Dermis microvascular lymphatic vessel endothelial cell (primary cell): ENCODE data around the gene CCDC183. TPM values are rescaled to one million over a fixed set of nuclear protein-coding genes. Genes with fewer than 3 reads are reported as not detected.
"Not testable (repeated sequence)": the region's sequence is repeated elsewhere in the genome, so short reads cannot be mapped to it uniquely, and the experiment has no call there.

ENCODE experiments used
- DNase-seq, 2 donors: peaks; one replicate each; pipeline versions ENCODE4 v3.0.0 to v3.0.0-alpha.2; 2010; ENCODE audit warnings: low read depth in 2 of 2
- total RNA-seq: library from RNA; depleted of rRNA; stranded (reverse); fragments of >200 nt; gene quantifications from 2 replicates; pipeline ENCODE4 v1.2.1, GENCODE V29; 2014

CCDC183 gene
- total RNA-seq, 1 donor from 2014 or later = 0.26 TPM

GRCh38 chr9:136838314-136839228 lies 42.4 kb downstream of the CCDC183 start:
- no peak for DNase-seq

- DNase-seq = no peak
Observed at GRCh38 chr9:136839229-136840139, 43.3 kb downstream of the CCDC183 start.

GRCh38 chr9:136840140-136840876 lies 44.2 kb downstream of the CCDC183 start:
- no peak for DNase-seq

DNA sequence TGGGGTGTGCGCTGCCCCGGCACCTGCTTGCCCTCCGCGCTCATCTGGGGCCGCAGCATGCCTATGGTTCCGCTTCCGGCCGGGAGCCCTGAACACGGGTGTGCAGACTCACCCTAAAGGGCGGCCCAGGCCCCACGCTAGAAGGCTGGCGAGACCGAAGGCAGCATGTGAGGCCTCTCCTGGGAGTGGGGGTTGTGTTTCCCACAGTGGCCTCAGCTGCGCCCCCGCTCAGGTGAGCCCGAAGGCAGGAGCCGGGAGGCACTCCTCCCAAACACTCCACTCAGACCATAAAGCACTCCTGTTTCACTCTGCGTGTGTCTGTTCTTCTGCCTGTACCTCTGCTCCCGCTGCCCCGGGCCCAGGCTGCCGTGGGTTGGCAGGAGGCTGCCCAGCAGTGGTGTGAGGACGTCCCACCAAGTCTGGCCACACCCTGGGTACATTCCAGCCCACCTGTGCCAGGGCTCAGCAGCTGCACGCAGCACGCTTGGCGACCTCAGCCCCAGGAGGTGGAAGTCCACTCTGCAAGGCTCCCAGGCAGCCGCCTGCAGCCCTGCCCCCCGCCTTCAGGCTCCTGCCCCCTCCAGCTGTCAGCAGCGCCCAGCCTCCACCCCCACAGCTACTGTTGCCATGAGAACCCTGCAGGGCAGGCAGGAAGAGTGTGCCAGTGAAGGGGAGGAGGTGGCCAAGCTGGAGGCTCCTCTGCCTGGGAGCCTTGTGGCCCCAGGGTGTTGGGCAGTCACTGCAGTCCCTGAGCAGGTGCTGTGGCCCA lies 44.9 kb downstream of the CCDC183 start:
- peak in 1 of 2 donors; percentile 19 for DNase-seq

DNA sequence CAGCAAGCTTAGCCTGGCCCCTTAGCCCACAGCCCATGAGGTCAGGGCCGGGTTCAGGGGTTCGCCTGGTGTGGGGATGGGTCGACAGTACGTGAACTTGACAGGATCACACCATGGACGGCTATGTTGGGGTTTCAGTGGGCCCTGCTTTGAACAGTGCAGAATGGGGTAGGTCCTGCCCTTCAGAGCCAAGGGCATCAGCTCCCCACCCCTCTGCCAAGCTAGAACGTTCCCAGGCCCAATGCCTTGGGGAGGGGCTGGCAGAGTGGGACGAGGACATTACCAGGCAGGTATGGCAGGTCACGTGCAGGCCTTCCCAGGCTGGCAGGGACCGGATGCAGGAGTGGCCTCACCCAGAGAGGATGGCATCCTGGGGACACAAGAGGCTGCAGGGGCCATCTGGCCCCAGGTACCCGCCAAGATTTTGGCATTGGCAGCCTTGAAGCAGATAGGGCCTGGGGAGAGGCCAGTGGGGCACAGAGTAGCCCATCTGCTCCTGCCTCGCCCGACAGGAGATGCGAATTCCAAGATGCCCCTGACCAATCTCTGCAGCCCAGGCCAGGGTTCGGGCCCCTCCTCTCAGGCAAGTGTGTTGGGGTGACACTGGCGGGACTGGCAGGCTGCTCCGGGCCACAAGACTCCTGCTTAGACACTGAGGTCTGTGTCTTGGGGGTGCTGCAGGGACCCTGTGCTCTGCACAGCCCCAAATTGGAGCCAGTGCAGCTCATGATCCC lies 45.7 kb downstream of the CCDC183 start:
- not testable (repeated sequence) for DNase-seq

DNA sequence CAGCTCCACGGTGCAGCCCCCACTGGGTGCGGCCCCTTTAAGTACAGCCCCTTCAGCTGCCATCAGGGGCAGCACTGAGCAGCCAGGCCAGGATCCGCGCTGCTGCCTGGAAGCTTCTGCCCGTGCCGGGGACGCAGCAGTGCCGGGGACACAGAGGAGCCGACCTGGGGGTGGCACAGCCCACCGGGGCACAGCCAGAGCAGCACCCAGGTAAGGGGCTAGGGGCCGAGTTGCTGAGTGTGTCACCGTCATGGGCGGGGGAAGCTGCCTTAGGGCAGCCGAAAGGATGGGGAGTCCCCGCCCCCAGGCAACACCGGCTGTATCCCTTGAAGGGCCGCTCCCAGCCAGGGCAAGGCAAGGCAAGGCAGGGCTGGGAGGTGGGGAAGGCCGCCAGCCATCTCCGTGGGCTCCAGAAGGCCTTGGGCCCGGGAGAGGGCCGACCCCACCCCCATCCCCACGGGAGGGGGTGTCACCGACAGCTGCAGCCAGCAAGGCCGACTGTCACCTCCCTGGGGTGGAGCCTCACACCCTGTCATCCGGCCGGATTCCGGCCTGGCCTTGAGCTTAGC lies 46.3 kb downstream of the CCDC183 start, which contains the start of gene AJM1:
AJM1 (plus strand) TSS at position 99 of the 569 bp plus-strand sequence. CDS start 1,937 bp downstream, outside the sequence.
- peak; percentile 46 to 75 for DNase-seq

DNA sequence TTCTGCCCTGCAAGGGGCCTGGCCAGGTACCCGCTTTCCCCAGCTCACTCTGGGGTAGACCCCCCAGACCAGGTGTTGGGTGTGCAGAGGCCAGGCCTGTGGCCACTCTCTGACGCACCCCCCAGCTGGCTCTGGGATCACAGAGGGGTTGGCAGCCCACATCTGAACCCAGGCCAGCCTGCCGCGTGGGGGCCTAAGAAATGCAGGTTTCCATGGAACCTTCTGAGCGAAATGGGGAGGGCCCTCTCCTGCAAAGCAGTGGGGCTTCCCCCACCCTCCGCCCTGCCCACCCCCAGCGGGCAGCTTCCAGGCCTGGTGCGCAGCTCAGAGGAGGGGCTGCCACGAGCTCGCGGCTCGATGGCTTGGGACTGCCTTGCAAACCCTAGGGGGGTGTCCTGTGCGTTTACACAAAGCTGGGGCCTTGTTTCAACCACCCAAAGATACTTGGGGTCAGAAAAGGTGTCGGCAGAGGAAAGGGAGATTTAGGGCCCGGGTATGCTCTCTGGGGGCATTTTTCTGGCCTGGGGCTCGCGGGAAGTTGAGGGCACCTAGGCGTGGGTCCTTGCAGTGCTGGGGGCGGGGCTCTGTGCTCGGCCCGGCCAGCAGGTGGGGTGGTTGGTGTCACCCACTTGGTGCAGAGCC lies 47.1 kb downstream of the CCDC183 start:
- not testable (repeated sequence) for DNase-seq

DNA sequence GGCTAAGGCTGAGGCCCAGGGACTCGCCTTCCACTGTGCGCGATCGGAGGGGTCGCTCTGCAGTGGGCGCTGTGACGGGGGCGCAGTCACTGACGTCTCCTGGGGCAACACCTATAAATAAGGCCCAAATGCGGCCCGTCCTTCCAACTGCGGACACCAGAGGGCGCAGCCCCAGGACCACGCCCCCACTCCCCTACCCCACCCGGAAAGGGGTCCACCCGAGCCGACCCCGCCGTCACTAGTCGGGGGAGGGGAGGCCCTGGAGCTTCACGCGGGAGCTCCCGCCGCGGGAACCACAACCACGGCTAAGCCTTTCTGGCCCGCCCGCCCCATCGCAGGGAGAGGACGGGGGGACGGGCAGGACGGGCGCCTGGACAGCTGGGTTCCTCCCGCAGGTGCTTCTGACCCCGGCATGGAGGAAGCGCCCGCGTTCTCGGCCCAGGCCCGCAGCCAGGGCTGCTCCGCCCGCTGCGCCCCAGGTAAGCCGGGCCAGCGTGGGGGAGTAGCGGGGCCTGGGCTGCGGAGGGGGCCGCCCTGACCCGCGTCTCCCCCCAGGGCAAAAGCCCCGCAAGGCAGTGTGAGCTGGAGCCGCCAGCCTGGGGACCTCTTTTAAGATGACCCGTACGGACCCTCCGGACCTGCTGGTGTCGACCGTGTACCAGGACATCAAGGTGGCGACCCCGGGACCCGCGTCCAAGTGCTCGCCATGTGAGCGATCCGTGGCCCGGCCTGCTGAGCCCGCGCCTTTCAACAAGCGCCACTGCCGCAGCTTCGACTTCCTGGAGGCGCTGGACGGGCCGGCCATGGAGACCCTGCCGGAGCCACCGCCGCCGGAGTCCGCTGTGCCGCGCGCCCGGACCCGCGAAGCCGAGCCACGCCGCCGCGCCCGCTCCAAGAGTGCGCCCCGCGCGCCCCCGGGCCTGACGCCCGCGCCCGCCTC lies 47.9 kb downstream of the CCDC183 start:
- DNase-seq = peak in 1 of 2 donors; percentile 23

DNA sequence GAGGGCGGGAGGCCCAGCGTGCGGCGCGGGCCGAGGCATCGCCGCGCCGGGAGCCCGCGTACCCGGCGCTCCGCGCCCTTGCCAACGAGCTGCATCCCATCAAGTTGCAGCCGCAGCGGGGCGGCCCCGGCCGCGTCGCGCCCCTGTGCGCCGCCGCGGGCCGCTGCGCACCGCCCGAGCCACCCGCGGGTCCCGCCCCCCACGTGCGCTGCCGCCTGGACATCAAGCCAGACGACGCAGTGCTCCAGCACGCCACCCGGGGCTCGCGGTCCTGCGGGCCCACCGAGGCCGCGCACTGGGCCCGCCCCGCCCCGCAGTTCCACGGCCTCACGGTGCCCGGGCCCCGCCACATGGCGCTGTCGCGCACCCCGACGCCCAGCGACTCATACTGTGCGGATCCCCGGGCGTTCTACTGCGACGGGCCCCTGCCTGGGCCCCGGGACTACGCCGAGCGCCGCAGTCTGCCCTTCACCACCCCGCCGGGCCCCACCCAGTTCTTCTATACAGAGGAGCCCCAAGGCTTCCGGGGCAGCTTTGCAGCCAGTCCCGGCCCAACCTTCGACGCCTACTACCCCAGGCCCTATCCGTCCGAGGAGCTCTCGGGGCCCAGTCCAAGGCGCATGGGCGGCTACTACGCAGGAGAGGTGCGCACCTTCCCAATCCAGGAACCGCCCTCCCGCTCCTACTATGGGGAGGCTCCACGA lies 48.8 kb downstream of the CCDC183 start:
- no peak for DNase-seq

- no peak for DNase-seq
Observed at GRCh38 chr9:136845465-136846260, 49.5 kb downstream of the CCDC183 start.

- peak in 1 of 2 donors; percentile 11 for DNase-seq
Observed at GRCh38 chr9:136846376-136847087, 50.4 kb downstream of the CCDC183 start.

GRCh38 chr9:136847088-136847825 lies 51.1 kb downstream of the CCDC183 start:
- peak; percentile 23 to 82 for DNase-seq

DNA sequence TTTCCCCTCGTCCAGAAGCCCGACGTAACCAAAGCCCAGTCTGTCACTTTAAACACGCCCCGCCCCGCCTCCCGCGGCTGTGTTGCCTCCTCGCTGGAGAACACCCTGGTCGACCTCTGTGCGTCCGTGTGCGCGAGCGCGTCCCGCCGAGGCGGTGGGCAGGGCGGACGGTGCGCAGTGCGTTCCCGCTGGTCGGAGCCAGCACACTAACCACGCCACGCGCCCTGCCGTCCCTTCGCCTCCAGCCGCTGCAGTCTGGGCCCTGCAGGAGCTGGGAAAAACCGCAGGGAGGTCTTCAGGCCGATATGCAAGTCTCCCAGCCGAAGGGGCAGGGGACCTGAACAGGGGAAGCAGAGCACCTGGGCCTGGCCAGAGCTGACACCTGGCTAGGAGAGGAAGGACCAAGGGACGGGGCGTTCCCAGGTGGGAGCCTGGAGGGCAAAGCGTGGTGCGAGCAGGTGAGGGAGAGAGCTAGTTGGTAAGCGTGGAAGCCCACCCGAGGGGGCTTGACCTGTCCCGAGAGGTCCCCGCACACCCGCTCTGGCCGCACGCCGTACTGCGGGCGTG lies 51.8 kb downstream of the CCDC183 start:
- peak; percentile 61 to 87 for DNase-seq

DNA sequence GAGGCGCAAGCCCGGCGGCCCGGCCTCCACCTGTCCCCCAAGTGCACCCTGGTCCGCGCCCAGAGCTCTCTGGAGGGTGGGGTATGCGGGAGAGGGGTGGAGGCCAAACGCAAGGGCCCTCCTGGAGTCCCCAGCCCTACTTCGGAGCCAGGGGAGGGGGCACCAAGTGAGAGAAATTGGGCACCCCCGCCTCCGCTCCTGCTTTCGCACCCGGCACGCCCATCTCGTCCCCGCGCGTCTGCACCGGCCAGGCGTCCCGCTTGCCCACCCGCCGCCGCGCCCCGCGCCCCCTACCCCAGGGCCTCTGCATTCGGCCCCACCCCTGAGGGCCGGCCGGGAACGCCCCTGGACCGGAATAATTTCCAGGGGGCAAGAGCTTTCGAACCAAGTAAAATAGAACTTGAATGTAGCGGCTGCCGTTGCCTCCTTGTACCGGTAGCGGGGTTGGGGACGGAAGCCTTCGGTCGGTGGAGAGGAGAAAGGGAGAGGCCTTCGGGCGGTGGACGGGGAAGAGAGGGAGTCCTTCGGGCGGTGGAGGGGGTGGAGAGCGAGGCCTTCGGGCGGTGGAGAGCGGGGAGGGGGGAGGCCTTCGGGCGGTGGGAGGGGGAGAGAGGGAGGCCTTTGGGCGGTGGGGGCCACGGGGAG lies 52.4 kb downstream of the CCDC183 start:
- DNase-seq = no peak
